A172 (cell line): ENCODE measurements around the gene APOA4. TPM values are rescaled to one million over a fixed set of nuclear protein-coding genes. Genes with fewer than 3 reads are reported as not detected.

Experiments used
- DNase-seq: peaks from one replicate; pipeline ENCODE4 v3.0.0-alpha.2; 2015; ENCODE audit warnings: low spot score
- total RNA-seq: library from RNA; depleted of rRNA; stranded (reverse); fragments of >200 nt; shearing (Covaris generic); gene quantifications from 2 replicates; pipeline ENCODE4 v1.2.3, GENCODE V29; 2014; rRNA removed

The APOA4 gene
- total RNA-seq, 1 experiment from 2014 or later: not detected

- DNase-seq: no peak
These were observed 46.0 kb downstream of the APOA4 start for GRCh38 chr11:116777056-116777455.

GRCh38 chr11:116776522-116776984, 46.6 kb downstream of the APOA4 start:
- no peak for DNase-seq

- DNase-seq: no peak
These were observed 47.1 kb downstream of the APOA4 start for GRCh38 chr11:116775975-116776374.

DNA sequence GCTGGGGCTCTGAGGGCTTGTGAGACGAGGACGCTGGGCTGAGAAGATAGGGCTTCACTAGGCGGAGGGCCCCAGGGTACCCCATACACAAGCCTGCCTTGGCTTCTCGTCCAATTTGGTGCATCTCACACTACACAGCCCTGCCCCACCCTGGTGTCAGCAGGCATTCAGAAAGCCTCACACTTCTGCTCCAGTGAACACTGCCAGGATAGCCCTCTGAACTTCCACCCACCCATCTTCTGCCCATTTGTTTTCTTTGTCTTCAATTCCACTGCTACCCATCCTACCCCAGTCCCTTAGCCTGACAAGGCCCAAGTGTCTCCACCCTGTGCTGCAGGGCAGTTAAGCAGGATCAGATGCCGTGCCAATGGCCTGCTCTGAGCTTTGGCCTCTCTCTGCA, 48.4 kb downstream of the APOA4 start:
- DNase-seq: no peak

DNA sequence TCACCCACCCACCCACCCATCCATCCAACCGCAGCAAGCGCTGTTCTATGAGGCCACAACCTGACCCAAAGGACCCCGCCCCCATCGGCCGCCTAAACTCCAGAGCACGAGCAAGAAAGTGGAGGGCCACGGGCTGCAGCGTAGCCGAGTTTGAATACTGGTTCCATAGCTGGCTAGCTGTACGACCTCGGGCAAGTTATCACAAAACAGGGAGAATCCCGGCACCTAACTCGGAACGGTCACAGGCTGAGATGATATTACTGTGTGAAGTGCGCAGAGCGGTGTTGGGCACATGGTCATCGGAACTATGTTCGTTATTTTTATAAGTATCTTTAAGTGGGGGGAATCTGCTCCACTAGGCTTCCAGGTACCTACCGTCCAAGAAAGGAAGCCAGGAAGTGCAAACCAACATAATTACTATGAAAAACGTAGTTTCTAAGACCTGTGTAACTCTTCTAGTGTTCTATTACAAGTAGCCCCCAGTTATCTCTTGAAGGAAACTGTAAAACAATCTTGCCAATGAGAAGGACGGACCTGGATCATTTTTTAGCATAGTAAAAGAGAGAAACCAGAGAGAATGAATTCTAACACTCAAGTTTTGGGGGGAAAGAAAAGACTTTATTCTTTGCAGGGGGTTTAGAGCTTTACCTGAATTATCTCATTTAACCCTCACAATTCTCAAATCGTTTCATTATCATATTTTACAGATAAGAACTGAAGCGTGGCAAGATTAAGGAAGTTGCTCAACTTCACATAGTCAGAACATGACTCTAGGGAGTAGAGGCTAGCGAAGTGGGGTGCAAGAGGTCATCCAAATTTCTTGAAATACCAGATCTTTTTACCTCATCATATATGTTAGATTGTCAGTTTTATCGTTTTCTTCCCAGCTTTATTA, 49.7 kb downstream of the APOA4 start:
- no peak for DNase-seq

- peak; percentile 64 for DNase-seq
These were observed 50.5 kb downstream of the APOA4 start, which contains the start of gene BUD13 for GRCh38 chr11:116772443-116773202. Gene BUD13 (minus strand): TSS chr11:116772987. CDS start chr11:116772964, 23 bp downstream.

DNA sequence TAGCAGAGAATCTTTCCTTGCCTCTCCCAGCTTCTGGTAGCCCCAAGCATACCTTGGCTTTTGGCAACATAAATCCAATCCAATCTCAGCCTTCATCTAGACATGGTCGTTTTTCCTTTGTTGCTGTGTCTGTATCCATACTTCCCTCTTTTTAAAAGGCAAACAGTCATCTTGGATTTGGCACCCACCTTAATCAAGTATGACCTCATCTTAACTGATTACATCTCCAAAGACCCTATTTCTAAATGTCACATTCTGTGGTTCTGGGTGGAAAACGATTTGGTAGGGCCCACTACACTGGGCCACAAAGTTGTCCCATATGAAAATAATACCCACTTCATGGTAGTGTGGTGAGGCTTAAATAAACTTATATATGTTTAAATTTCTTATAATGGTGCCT, 51.2 kb downstream of the APOA4 start:
- no peak for DNase-seq

Other genes starting within 250 kb of the APOA4 start
- 13.8 and 17.1 TPM in 2 replicates for gene BUD13, start 50.3 kb downstream of the APOA4 start, total RNA-seq
- gene ZPR1, start 35.3 kb downstream of the APOA4 start, total RNA-seq: 36.6 and 44.7 TPM in 2 replicates
- gene APOA5, start 31.4 kb downstream of the APOA4 start, total RNA-seq: not detected in 2 replicates
- not detected in 2 replicates for gene APOC3, start 6.6 kb upstream of the APOA4 start, total RNA-seq
- gene APOA1, start 14.3 kb upstream of the APOA4 start, total RNA-seq: not detected in 2 replicates